HG03097 (cell line): ENCODE measurements around the gene FBXO7.

Source experiments
- ATAC-seq: cut with Tn5 transposase; IDR thresholded peaks from one replicate; pipeline ENCODE4 v1.9.1; 2021; ENCODE audit not compliant: unreplicated experiment, low FRiP score

Gene FBXO7

DNA sequence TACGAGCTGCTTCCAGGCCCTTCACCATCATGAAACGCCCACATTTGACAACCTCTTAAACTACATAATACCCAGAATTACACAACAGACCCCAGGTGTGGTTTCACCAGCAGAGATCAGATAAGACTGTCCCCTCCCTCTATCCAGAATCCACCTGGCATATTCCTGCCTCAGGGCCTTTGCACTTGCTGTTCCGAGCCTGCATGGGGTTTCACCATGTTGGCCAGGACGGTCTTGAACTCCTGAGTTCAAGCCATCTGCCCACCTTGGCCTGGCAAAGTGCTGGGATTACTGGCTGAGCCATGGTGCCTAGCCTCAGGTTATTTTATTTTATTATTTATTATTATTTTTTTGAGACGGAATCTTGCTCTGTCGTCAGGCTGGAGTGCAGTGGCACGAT is 73.4 kb downstream of the FBXO7 start:
- no peak for ATAC-seq
